H1 (cell line): ENCODE data around the gene FAT2. TPM values are rescaled to one million over a fixed set of nuclear protein-coding genes. Genes with fewer than 3 reads are reported as not detected.

ENCODE experiments used
- CTCF ChIA-PET: fragments of 300-600 bp; sonication (Branson Sonifier 250); formaldehyde crosslinking; loops from one replicate; lab custom pipeline; 2021; ENCODE audit not compliant: partially characterized antibody; lab: Charles Lee
- POLR2A ChIA-PET: fragments of 300-600 bp; sonication (Branson Sonifier 250); formaldehyde crosslinking; loops from one replicate; lab custom pipeline; 2021; ENCODE audit warnings: inconsistent platforms; ENCODE audit not compliant: partially characterized antibody; lab: Charles Lee
- DNase-seq, 2 experiments: peaks; one replicate each; pipeline versions ENCODE4 v3.0.0 to v3.0.0-alpha.2; 2010 to 2022; ENCODE audit warnings: low spot score in 2 of 2, low read depth in 1 of 2, mixed read lengths in 1 of 2
- FAIRE-seq: peaks from 2 replicates; lab custom pipeline; 2011; peaks lifted over from hg19 to GRCh38; lab: Jason Lieb, UNC
- H2AFZ ChIP-seq: 2 replicates; pipeline ENCODE4 v1.8.1; 2012; ENCODE audit warnings: low read length, inconsistent platforms
- H2AK5ac ChIP-seq: 2 replicates; pipeline ENCODE4 v1.6.1; 2013; ENCODE audit warnings: low read depth, low read length
- H2BK120ac ChIP-seq: replicated peaks from 2 replicates; pipeline ENCODE3; 2013; ENCODE audit warnings: low read depth, low read length, inconsistent platforms
- H2BK12ac ChIP-seq: 2 replicates; pipeline ENCODE4 v1.6.1; 2013; ENCODE audit warnings: low read depth, low read length
- H2BK15ac ChIP-seq: 2 replicates; pipeline ENCODE4 v1.6.1; 2013; ENCODE audit warnings: low read length
- H2BK20ac ChIP-seq: 2 replicates; pipeline ENCODE4 v1.6.1; 2013; ENCODE audit warnings: low read length
- H2BK5ac ChIP-seq: 2 replicates; pipeline ENCODE4 v1.6.1; 2013; ENCODE audit warnings: low read depth, low read length
- H3K14ac ChIP-seq: 2 replicates; pipeline ENCODE4 v1.6.1; 2013; ENCODE audit warnings: inconsistent platforms; ENCODE audit not compliant: insufficient read length
- H3K18ac ChIP-seq: 2 replicates; pipeline ENCODE4 v1.6.1; 2013; ENCODE audit warnings: low read length; ENCODE audit errors: extremely low read depth
- H3K23ac ChIP-seq: 2 replicates; pipeline ENCODE4 v1.6.1; 2013; ENCODE audit warnings: inconsistent platforms; ENCODE audit not compliant: insufficient read length
- H3K23me2 ChIP-seq: 2 replicates; pipeline ENCODE4 v1.6.1; 2013; ENCODE audit warnings: low read depth, low read length
- H3K27ac ChIP-seq: 2 replicates; pipeline ENCODE4 v1.6.1; 2011; ENCODE audit warnings: low read depth, low read length, inconsistent platforms
- H3K27me3 ChIP-seq, 4 experiments: replicated peaks in 1 of 4; 1 replicate in 1 of 4; 2 replicates in 3 of 4; pipeline versions ENCODE4 v1.6.1 to v1.8.1; 2011 to 2013; ENCODE audit warnings: low read length in 3 of 4, mild to moderate bottlenecking in 3 of 4, inconsistent platforms in 2 of 4, mixed read lengths in 2 of 4, moderate library complexity in 1 of 4; ENCODE audit not compliant: control insufficient read depth in 3 of 4, insufficient read depth in 3 of 4; ENCODE audit errors: extremely low read depth in 1 of 4
- H3K36me3 ChIP-seq, 4 experiments: 2 replicates each; pipeline versions ENCODE4 v1.6.1 to v1.8.1; 2011 to 2013; ENCODE audit warnings: mild to moderate bottlenecking in 4 of 4, low read length in 3 of 4, moderate library complexity in 2 of 4, control low read depth in 1 of 4, inconsistent platforms in 1 of 4; ENCODE audit not compliant: insufficient read depth in 4 of 4, control insufficient read depth in 2 of 4
- H3K4ac ChIP-seq: replicated peaks from 2 replicates; pipeline ENCODE3; 2013; ENCODE audit warnings: low read length, low read depth, mixed read lengths, inconsistent platforms; ENCODE audit not compliant: insufficient read length
- H3K4me1 ChIP-seq, 4 experiments: replicated peaks in 1 of 4; 1 replicate in 1 of 4; 2 replicates in 3 of 4; pipeline versions ENCODE4 v1.6.1 to v1.8.1; 2011 to 2013; ENCODE audit warnings: low read length in 3 of 4, inconsistent platforms in 2 of 4, mixed read lengths in 1 of 4; ENCODE audit not compliant: insufficient read depth in 4 of 4, control insufficient read depth in 3 of 4
- H3K4me2 ChIP-seq, 2 experiments: 2 replicates each; pipeline versions ENCODE4 v1.6.1 to v1.8.1; 2011 to 2013; ENCODE audit warnings: low read depth in 2 of 2, low read length in 2 of 2, control low read depth in 1 of 2, inconsistent platforms in 1 of 2, mild to moderate bottlenecking in 1 of 2; ENCODE audit not compliant: insufficient read depth in 1 of 2
- H3K4me3 ChIP-seq, 4 experiments: fragments of 200-600, 300-600 bp in 1 of 4; sonication (generic), shearing (Covaris generic), sonication (Bioruptor Twin) in 1 of 4; 2 replicates each; pipeline versions ENCODE4 v1.5.1 to v1.8.1; 2011 to 2016; ENCODE audit warnings: low read length in 4 of 4, low read depth in 3 of 4, control low read depth in 2 of 4, inconsistent platforms in 2 of 4, mild to moderate bottlenecking in 2 of 4, mixed read lengths in 1 of 4, moderate library complexity in 1 of 4; ENCODE audit not compliant: insufficient read depth in 2 of 4; ENCODE audit errors: extremely low read depth in 1 of 4
- H3K56ac ChIP-seq: replicated peaks from 2 replicates; pipeline ENCODE3; 2013; ENCODE audit warnings: low read depth, mild to moderate bottlenecking, mixed read lengths, low read length, inconsistent platforms; ENCODE audit not compliant: insufficient read length
- H3K79me1 ChIP-seq: 2 replicates; pipeline ENCODE4 v1.6.1; 2013; ENCODE audit warnings: low read depth, low read length, control low read depth
- H3K79me2 ChIP-seq, 2 experiments: 2 replicates each; pipeline versions ENCODE4 v1.6.1 to v1.8.1; 2012 to 2013; ENCODE audit warnings: low read length in 2 of 2, mild to moderate bottlenecking in 2 of 2, inconsistent platforms in 1 of 2; ENCODE audit not compliant: insufficient read depth in 2 of 2, control insufficient read depth in 1 of 2
- H3K9ac ChIP-seq, 4 experiments: replicated peaks in 1 of 4; 1 replicate in 1 of 4; 2 replicates in 3 of 4; pipeline versions ENCODE4 v1.6.1 to v1.8.1; 2011 to 2013; ENCODE audit warnings: low read depth in 3 of 4, low read length in 3 of 4, control low read depth in 2 of 4, mild to moderate bottlenecking in 2 of 4, moderate library complexity in 2 of 4, inconsistent platforms in 1 of 4; ENCODE audit errors: extremely low read depth in 1 of 4
- H3K9me3 ChIP-seq, 2 experiments: 2 replicates each; pipeline versions ENCODE4 v1.6.1 to v1.8.1; 2012 to 2013; ENCODE audit warnings: mild to moderate bottlenecking in 2 of 2, moderate library complexity in 2 of 2, control low read depth in 1 of 2, inconsistent platforms in 1 of 2, low read depth in 1 of 2, low read length in 1 of 2, mixed read lengths in 1 of 2; ENCODE audit not compliant: insufficient read depth in 2 of 2
- H4K20me1 ChIP-seq, 2 experiments: replicated peaks in 1 of 2; 2 replicates each; pipeline versions ENCODE3 to v1.8.1; 2011 to 2013; ENCODE audit warnings: inconsistent platforms in 2 of 2, low read length in 2 of 2, mild to moderate bottlenecking in 1 of 2; ENCODE audit not compliant: insufficient read depth in 2 of 2, control insufficient read depth in 1 of 2
- H4K5ac ChIP-seq: 2 replicates; pipeline ENCODE4 v1.6.1; 2013; ENCODE audit warnings: low read length, low read depth, mixed read lengths, inconsistent platforms; ENCODE audit not compliant: insufficient read length
- H4K8ac ChIP-seq: 2 replicates; pipeline ENCODE4 v1.8.0; 2013; ENCODE audit warnings: mild to moderate bottlenecking, moderate library complexity, low read length, inconsistent platforms; ENCODE audit not compliant: insufficient read depth; ENCODE audit errors: extremely low read depth
- H4K91ac ChIP-seq: replicated peaks from 2 replicates; pipeline ENCODE3; 2013; ENCODE audit warnings: low read length, mixed read lengths, inconsistent platforms; ENCODE audit not compliant: insufficient read length
- ATF2 ChIP-seq: IDR thresholded peaks from 2 replicates; pipeline ENCODE4 v1.6.1; 2012; ENCODE audit warnings: low read length, inconsistent platforms
- JUN ChIP-seq: IDR thresholded peaks from 2 replicates; pipeline ENCODE4 v1.6.1; 2011; ENCODE audit warnings: low read depth, mild to moderate bottlenecking, improper control_type of control experiment, low read length
- SAP30 ChIP-seq: fragments of 300-600 bp; sonication (generic); IDR thresholded peaks from 2 replicates; pipeline ENCODE4 v1.7.1; 2012; ENCODE audit warnings: low read length, moderate library complexity, mild to moderate bottlenecking, inconsistent platforms; ENCODE audit not compliant: insufficient read depth, insufficient replicate concordance
- SP1 ChIP-seq: IDR thresholded peaks from 2 replicates; pipeline ENCODE4 v1.6.1; 2011; ENCODE audit warnings: low read depth, low read length
- polyA plus RNA-seq, 7 experiments: library from polyadenylated mRNA; depleted of rRNA in 3 of 7; stranded (reverse) in 5 of 7; unstranded in 2 of 7; fragments of >200 nt in 5 of 7; fragments of 200-250 nt in 2 of 7; gene quantifications; 1 replicate in 5 of 7; 2 replicates in 1 of 7; 4 replicates in 1 of 7; pipeline versions ENCODE4 v1.2.1 to v1.2.3, GENCODE V29; 2011 to 2013; ENCODE audit warnings: missing spikeins in 2 of 7, mixed read lengths in 2 of 7
- total RNA-seq: library from RNA; stranded (reverse); fragmentation: NEBNext Ultra II Directional; extraction: Animal tissue kit (Norgen Biotek cat#: 25700); gene quantifications from 2 replicates; pipeline ENCODE4 v1.2.1, GENCODE V29; 2021

FAT2 gene
- total and polyA plus RNA-seq, 2 of the 8 experiments (the other 6 are each of a cell fraction or from before 2014, with no cell fraction given) = 0.12 to 0.30 TPM

GRCh38 chr5:151602806-151603205 lies 11.7 kb upstream of the FAT2 start:
- H3K56ac ChIP-seq = no peak overlapping the region
- no peak overlapping the region for H4K5ac ChIP-seq
- no peaks in the 10 kb centered on the region for H3K79me2 ChIP-seq
- no peak overlapping the region for H4K91ac ChIP-seq
- H3K23ac ChIP-seq = no peak overlapping the region
- H2BK12ac ChIP-seq = no peak overlapping the region
- H3K9ac ChIP-seq = no peak overlapping the region
- H2BK20ac ChIP-seq = no peak overlapping the region
- H3K9me3 ChIP-seq = no peaks in the 10 kb centered on the region
- FAIRE-seq (no peak), DNase-seq (no peak)
- no peak overlapping the region for H3K14ac ChIP-seq
- H3K79me1 ChIP-seq = no peaks in the 10 kb centered on the region
- no peak overlapping the region for H2BK15ac ChIP-seq
- no peak overlapping the region for H3K4me2 ChIP-seq
- H3K36me3 ChIP-seq = no peaks in the 10 kb centered on the region
- H4K8ac ChIP-seq = no peak overlapping the region
- H3K4me1 ChIP-seq = peaks cover under 1 to 3% (median 2%) of the 10 kb centered on the region in 4 experiments; a peak in 3 of 7 replicates
- TF ChIP-seq SAP30 (no peak), SP1 (no peak), JUN (no peak), ATF2 (no peak)
- H3K23me2 ChIP-seq = no peaks in the 10 kb centered on the region; the same call in 1 of the 2 replicates
- H2BK5ac ChIP-seq = no peak overlapping the region
- no peak overlapping the region for H3K27ac ChIP-seq
- H3K27me3 ChIP-seq = no peaks in the 10 kb centered on the region; a peak in 1 of 7 replicates
- H4K20me1 ChIP-seq = no peaks in the 10 kb centered on the region
- H2AFZ ChIP-seq = no peak overlapping the region
- no peak overlapping the region for H2AK5ac ChIP-seq
- H3K18ac ChIP-seq = no peak overlapping the region
- H3K4ac ChIP-seq = no peak overlapping the region
- H2BK120ac ChIP-seq = no peak overlapping the region
- H3K4me3 ChIP-seq = no peak overlapping the region
- ChIA-PET CTCF (interaction anchor here (1.6 to 2.3 kb wide), 4 partner anchors 12 to 79 kb away, joined by 3 to 10 read pairs (median 7); no protein-coding TSS in a partner anchor), POLR2A (no interaction called here)
